ENCODE results near the gene SCRT2.

GRCh38 chr20:641516-641875 is 34.1 kb downstream of the SCRT2 start:
- TF ChIP-seq CTCF (IDR thresholded peaks at IDR 0.05; ENCODE audit: low read depth, low read length, poor library complexity, severe bottlenecking) (no peak), EZH2phosphoT487 (IDR thresholded peaks at IDR 0.05; ENCODE audit: borderline replicate concordance, low read length) (no peak)
